Stimulated activated CD4-positive, alpha-beta T cell treated with anti-CD3 and anti-CD28 coated beads, TNF-alpha, amount 100 ng/mL, for 1 hour (primary cell): ENCODE measurements around the gene TTC28.
A peak's percentile ranks its signal among the peaks of the same experiment; 100 is the strongest.
"Not testable (repeated sequence)": the region's sequence is repeated elsewhere in the genome, so short reads cannot be mapped to it uniquely, and the experiment has no call there.

Experiments
- DNase-seq, 3 donors: peaks; one replicate each; pipeline ENCODE4 v3.0.0-alpha.2; 2020; ENCODE audit warnings: low read depth in 3 of 3, low spot score in 1 of 3

Gene TTC28

GRCh38 chr22:28063656-28064055, 616.0 kb downstream of the TTC28 start:
- no peak for DNase-seq

GRCh38 chr22:28060594-28060993, 619.0 kb downstream of the TTC28 start:
- DNase-seq: not testable (repeated sequence)

GRCh38 chr22:28058036-28058435, 621.6 kb downstream of the TTC28 start:
- DNase-seq: no peak

GRCh38 chr22:28054819-28055208, 624.8 kb downstream of the TTC28 start:
- no peak for DNase-seq

GRCh38 chr22:28053896-28054818, 625.5 kb downstream of the TTC28 start:
- DNase-seq: no peak

GRCh38 chr22:28052825-28053269, 626.8 kb downstream of the TTC28 start:
- DNase-seq: no peak

GRCh38 chr22:28051787-28052356, 627.8 kb downstream of the TTC28 start:
- peak in 1 of 3 donors; percentile 18 for DNase-seq

GRCh38 chr22:28051091-28051786, 628.4 kb downstream of the TTC28 start:
- DNase-seq: no peak

GRCh38 chr22:28048529-28048928, 631.1 kb downstream of the TTC28 start:
- DNase-seq: no peak

GRCh38 chr22:28047740-28048139, 631.9 kb downstream of the TTC28 start:
- no peak for DNase-seq

- DNase-seq: no peak
Observed at GRCh38 chr22:28046100-28046499, 633.5 kb downstream of the TTC28 start.

GRCh38 chr22:28044546-28045173, 635.0 kb downstream of the TTC28 start:
- DNase-seq: no peak

GRCh38 chr22:28043266-28043665, 636.4 kb downstream of the TTC28 start:
- no peak for DNase-seq

- DNase-seq: no peak
Observed at GRCh38 chr22:28034760-28035401, 644.8 kb downstream of the TTC28 start.

GRCh38 chr22:28034145-28034759, 645.4 kb downstream of the TTC28 start:
- DNase-seq: no peak

GRCh38 chr22:28032861-28033260, 646.8 kb downstream of the TTC28 start:
- DNase-seq: no peak

GRCh38 chr22:28031383-28031922, 648.2 kb downstream of the TTC28 start:
- no peak for DNase-seq

- DNase-seq: no peak
Observed at GRCh38 chr22:28030473-28030872, 649.2 kb downstream of the TTC28 start.

- DNase-seq: no peak
Observed at GRCh38 chr22:28029956-28030355, 649.7 kb downstream of the TTC28 start.
